ENCODE data around the gene SMYD1.
"Not testable (repeated sequence)": the region's sequence is repeated elsewhere in the genome, so short reads cannot be mapped to it uniquely, and the experiment has no call there.

SMYD1 gene

DNA sequence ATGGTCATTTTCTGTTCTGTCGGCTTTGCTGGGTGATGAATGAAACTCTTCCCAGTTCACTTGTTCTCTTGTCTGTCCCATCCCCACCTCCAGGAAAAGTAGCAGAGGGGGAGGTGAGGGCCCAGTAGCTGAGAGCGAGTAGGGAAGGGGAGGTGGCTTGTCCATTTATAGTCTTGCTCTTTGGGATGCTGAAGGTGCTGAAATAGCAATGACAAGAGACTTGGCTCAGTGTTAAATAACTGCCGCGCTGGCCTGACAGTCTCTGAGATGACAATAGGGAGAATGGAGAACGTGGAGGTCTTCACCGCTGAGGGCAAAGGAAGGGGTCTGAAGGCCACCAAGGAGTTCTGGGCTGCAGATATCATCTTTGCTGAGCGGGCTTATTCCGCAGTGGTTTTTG lies at the start of gene SMYD1:
Gene SMYD1, plus strand, starts transcription at position 228 of the 400 bp plus-strand sequence. Its CDS starts 40 bp downstream, at position 268.
- no peak for DNase-seq (ENCODE audit: low read depth, low spot score)

DNA sequence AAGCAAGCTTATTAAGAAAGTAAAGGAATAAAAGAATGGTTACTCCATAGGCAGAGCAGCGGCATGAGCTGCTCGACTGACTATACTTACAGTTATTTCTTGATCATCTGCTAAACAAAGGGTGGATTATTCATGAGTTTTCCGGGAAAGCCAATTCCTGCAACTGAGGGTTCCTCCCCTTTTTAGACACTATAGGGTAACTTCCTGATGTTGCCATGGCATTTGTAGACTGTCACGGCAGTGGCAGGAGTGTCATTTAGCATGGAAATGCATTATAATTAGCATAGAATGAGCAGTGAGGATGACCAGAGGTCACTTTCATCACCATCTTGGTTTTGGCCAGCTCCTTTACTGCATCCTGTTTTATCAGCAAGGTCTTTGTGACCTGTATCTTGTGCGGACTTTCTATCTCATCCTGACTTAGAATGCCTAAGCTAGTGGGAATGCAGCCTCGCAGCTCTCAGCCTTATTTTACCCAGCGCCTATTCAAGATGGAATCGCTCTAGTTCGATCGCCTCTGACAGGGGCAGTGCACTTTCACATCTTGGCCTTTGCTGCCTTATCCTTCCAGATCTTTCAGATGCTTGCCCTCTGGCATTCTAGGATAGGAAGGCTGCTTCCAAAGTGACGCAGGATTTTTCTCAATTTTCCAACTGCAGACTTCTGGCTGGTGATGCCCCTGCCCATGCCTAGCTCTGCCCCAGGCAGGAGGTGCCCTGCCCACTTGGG lies 49.4 kb upstream of the SMYD1 start:
- DNase-seq (ENCODE audit: low read depth, low spot score) = not testable (repeated sequence)

DNA sequence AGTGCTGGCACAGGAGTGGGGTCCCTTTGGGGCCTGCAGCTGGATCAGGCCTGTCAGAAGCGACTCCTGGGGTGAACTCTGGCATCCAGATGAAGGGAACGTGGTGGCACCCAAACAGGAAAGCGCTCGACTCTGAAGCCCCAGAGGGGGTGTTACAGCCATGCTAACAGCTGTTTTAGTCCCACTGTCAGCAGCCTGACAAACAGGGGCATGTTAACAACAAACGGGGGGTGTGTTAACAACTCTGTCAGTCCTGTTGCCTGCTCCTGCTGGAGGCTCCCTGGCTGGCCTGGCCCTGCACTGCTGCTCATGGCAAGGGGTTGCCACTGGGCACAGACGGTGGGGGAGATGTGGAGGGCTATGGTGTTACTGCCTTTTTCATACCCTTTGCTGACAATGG lies 48.7 kb upstream of the SMYD1 start:
- DNase-seq (ENCODE audit: low read depth, low spot score) = no peak

DNA sequence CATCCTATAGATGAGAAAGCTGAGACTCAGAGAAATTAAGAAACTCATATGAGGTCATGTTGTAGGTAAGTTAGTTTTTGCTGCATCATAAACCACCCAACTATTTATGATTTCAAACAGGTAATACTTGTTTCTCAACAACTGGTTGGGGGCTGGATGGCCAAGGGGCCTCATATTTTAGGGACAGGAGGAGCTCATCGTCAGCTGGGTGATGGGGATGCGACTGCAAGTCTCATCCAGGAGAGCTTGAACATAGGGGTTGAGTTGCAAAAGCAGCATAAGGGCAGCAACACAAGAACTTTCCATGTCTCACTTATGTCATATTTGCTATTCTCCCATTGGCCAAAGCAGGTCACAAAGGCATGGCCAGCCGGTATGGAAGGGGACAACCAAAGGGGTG lies 47.6 kb upstream of the SMYD1 start:
- DNase-seq (ENCODE audit: low read depth, low spot score) = no peak

DNA sequence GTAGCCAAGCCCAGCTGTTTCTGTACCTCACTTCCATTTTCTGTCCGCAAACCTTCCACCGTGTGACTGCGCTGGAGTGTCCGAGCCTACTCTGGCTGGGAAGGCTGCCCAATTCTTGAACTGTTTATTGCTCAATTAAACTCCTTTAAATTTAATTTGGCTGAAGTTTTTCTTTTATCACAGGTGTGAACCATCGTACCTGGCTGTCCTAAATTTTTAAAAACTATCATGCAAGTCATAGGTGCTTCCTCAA lies 45.0 kb upstream of the SMYD1 start:
- DNase-seq (ENCODE audit: low read depth, low spot score) = no peak

DNA sequence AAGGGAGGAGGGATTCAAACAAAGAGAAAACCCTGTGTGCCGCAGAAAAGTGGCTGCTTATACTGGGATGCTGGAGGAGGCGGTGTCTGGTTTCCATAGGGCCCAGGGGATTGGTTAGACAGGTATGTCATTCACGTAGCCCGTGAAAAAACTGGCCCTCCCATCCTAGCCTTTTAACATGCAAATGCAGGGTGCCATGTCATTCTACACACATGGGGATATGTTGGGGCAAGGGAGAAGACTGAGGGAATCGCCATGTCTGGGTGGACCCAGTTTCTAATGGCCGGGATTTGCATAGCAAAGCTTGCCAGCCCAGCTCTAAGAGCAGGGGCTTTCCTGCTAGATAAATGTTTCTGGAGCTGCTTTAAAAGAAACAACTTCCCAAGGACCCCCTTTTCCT lies 43.1 kb upstream of the SMYD1 start:
- no peak for DNase-seq (ENCODE audit: low read depth, low spot score)

DNA sequence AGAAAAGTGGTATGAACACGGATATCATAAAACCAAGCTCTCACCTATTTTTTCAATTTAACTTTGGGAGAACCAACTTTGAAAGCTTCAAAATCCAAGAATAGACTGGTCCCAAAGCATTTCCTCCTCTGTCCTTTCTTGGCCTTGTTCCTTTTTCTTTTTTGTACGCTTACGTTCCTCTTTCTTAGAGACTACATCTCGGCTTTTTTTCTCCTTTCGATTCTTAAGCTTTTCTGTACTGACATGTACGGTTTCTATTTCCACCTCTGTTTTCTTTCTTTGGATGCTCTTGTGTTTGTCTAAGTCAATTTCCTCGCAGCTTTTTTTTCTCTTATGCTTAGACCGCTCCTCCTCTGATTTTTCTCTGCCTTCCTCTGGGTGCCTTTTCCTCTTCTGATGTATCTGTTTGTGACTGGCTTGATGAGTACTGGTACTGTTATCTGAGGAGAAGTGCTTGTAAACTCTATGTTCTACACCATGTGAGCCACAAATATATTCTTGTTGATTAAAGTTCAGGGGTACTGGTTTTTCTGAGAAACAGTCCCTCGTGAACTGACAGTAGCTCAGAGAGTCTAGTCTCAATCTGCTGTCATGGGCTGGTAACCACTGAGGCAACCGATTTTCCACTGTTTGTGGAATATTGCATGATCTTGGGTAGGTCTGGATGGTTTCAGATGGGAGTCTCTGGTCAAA lies 39.8 kb upstream of the SMYD1 start:
- no peak for DNase-seq (ENCODE audit: low read depth, low spot score)

DNA sequence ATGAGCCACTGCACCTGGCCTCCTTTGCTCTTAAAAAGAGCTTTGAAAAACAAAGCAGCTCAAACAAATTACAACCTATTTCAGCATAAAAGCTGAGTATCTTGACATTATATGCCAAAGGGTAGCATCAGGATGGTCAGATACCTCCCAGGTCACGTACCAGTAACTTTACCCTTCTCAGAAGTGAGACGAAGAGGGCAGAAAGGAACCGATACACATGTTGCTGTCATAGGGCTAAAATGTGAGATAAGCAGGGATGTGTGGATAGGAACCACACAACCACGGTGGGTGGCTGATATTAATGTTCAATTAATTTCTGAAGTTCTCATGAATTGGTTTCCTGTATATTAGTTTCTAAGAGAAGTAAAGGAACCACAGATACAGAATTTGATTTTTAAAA lies 38.7 kb upstream of the SMYD1 start:
- no peak for DNase-seq (ENCODE audit: low read depth, low spot score)

DNA sequence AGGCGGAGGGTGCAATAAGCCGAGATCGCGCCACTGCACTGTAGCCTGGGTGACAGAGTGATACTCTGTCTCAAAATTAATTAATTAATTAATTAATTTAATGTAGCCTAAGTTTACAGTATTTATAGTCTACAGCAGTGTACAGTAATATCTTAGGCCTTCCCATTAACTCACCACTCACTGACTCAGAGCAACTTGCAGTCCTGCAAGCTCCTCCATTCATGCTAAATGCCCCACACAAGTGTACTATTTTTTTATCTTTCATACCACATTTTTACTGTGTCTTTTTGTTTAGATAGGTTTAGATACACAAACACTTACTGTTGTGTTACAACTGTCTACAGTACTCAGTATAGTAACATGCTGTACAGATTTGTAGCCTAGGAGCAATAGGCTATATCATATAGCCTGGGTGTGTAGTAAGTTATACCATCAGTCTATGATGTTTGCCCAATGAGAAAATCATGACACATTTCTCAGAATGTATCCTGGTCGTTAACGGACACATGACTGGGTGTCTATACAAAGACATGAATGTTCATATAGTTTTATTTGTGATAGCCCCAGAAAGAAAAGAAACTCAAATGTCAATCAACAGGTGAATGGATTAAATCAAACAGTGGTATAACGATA lies 35.4 kb upstream of the SMYD1 start:
- no peak for DNase-seq (ENCODE audit: low read depth, low spot score)

DNA sequence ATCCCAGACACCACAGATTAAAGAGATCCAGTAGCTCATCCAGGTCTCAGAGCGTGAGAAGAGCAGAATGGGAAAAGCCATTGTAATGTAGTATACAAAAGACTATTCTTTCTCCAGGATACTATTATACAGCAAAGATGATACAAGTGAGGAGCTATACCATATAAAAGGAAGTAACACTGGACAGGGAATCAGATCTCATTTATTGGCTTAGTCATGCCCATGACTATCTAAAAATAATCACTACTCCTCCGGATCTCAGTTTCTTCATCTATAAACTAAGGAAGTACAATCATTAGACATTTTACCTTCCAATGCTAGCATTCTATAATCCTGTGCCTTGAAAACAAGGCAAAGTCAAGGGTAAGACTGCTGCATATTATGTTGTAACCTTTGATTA lies 31.4 kb upstream of the SMYD1 start:
- no peak for DNase-seq (ENCODE audit: low read depth, low spot score)

DNA sequence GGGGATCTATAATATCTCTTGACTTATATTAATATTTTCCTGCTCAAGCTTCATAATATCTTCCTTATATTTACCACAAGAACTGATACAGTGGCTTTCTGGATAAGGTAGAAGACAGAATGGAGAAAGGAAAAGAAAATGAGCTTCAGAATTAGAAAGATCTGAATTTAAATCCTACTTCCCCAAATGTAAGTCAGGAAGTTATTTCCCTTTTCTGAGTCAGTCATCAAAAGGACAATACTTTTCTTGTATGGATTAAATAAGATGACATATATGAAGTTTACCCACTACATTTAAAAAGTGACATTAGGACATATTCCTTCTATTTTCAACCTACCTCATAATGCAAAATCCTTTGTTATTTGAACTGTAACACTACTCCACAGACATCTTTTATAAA lies 31.0 kb upstream of the SMYD1 start:
- DNase-seq (ENCODE audit: low read depth, low spot score) = no peak

DNA sequence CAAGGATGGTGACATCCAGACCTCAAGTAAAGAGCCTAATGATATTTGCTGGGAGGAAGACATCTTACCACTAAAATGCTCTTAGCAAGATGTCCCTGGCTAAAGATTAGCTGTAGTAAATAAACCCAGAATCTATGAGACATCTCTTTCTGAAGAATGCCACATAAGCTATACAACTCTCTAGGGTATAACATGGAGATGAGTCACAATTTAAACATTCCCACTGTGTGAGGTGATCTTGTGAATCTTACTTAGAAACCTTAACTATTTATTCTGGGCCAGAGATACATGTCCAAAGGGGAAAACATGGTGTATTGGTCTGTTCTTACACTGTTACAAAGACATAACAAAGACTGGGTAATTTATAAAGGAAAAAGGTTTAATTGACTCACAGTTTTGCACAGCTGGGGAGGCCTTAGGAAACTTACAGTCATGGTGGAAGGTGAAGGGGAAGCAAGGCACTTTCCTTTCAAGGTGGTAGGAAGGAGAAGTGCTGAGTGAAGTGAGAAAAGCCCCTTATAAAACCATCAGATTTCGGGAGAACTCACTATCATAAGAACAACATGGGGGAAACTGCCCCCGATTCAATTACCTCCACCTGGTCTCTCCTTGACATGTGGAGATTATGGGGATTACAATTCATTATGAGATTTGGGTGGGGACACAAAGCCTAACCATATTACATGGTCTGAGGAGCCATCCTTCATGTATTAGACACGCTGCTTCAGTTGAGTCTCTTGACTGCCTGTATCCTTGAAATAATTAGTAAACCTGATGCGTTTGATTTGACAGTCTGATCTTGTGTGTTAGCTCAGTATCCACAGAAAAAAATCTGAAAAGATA lies 29.1 kb upstream of the SMYD1 start:
- DNase-seq (ENCODE audit: low read depth, low spot score) = peak; percentile 73

DNA sequence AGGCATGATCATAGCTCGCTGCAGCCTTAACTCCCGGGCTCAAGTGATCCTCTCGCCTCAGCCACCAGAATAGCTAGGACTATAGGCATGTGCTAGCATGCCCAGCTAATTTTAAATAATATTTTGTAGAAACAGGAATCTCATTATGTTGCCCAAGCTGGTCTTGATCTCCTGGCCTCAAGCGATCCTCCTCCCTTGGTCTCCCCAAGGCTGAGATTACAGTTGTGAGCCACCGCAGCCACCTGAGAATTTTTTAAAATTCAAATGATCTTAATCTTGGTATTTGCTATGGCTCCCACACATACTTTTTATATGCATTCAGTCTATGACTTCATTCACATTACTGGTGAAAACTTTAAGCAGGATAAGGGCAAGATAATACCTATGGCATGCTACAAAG lies 25.1 kb upstream of the SMYD1 start:
- DNase-seq (ENCODE audit: low read depth, low spot score) = no peak

DNA sequence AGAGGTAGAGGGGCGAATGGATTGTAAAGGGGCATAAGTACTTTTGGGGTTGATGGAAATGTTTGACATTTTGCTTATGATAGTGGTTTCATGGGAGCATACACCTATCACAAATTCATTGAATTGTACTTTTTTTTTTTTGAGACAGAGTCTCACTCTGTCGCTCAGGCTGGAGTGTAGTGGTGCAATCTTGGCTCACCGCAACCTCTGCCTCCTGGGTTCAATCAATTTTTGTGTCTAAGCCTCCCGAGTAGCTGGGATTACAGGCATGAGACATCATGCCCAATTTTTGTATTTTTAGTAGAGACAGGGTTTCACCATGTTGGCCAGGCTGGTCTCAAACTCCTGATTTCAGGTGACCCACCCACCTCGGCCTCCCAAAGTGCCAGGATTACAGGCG lies 22.1 kb upstream of the SMYD1 start:
- not testable (repeated sequence) for DNase-seq (ENCODE audit: low read depth, low spot score)

DNA sequence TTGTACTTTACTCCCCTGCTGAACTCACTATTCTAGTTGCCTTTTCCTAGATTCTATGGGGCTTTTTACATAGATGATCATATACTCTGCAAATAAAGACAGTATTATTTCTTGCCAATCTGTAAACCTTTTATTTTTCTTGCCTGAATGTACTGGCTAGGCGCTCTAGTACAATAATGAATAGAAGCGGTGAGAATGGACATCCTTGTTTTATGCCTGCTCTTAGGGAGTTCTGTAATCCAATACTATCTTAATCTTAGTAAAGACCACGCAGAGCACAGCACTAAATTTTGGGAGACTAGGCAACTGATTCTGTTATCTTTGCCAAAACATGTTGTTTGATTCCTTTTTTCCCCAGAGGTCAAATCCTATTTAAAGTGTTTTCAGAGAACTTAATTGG lies 19.1 kb upstream of the SMYD1 start:
- DNase-seq (ENCODE audit: low read depth, low spot score) = no peak

DNA sequence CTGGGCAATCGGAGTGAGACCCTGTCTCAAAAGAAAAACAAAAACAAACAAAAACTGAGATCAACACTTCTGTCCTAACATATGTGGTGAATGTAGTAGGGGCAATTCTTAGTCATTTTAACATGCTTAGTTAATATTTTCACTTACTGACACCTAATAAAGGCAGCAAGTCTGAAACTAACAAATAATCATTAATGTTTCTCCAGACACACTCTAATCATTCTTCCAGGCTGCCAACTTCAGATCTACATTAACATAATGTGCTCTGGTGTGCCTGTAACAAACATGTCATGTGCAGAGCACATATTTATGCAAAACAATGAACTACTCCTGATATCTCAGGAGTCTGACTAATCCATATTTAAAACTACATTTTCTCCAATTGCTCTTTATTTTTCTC lies 18.0 kb upstream of the SMYD1 start:
- DNase-seq (ENCODE audit: low read depth, low spot score) = no peak

DNA sequence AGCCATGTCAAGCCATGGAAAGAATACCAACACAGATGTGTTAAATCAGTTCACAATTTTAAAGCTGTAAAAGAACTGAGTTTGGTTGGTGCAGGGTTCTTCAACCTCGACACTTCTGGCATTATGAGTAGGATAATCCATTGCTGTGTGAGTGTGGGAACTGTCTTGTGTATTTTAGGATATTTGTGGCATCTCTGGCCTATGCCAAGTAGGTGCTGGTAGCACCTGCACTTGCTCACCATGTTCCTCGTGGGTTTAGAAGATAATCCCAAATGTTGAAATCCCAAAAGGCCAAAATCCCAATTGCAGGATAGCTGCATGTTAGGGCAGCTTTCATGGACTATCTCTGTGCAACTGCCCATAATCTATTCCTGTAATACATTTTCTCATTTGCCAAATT lies 15.8 kb upstream of the SMYD1 start:
- no peak for DNase-seq (ENCODE audit: low read depth, low spot score)

DNA sequence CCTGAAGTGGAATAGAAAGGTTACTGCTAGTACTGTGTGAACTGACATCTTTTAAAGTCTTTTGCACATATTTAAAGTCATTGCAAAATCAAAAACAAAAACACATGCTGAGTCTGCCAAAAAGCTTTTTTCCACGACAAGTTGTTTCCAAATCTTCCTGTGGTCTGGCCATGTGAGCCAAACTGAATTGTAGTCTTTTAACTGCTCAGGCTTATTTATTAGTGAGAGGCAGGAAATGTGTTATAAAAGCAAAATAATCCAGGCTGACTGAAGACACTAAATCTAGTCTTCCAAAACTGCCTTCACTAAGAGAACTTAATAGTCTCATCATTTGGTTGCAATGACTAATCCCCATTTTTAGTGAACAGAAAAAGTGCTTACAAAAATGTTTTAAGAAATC lies 14.3 kb upstream of the SMYD1 start:
- no peak for DNase-seq (ENCODE audit: low read depth, low spot score)

DNA sequence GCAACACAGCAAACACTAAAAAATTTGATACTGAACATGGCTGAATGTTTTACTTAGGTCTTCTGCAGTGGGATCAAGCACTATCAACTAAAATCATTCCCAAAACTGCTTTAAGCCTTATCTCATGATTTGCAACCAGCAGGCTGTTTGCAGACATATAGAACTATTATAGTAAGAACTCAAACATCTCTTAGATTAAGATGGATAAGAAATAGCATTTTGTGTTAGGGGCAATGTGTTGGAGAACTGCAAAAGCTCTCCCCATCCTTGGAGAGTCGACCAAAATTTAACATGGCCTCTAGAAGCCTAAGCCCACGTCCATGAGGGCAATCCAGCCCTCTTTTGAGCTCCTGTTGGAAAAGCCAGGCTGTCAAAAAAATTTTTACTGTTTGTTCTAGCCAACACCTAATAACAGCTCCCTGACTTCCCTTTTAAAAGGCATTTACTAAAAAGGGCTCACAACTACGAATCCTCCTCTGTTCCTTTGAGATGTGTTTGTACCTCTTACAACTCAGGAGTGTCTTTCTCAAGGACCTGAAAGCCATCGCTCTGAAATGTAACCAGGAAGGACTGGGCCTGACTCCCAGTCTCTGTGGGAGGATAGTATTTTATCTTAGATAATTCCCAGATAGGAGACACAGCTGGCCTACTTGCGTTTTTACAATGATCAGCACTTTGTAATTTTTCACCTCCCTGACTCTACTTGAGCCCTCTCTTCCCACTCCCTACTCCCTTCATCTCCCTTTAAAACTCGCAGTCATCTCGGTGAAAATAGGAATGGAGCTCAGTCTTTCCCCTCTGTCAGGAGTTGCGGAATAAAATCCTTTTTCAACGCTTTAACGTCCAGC lies 13.5 kb upstream of the SMYD1 start:
- DNase-seq (ENCODE audit: low read depth, low spot score) = no peak

DNA sequence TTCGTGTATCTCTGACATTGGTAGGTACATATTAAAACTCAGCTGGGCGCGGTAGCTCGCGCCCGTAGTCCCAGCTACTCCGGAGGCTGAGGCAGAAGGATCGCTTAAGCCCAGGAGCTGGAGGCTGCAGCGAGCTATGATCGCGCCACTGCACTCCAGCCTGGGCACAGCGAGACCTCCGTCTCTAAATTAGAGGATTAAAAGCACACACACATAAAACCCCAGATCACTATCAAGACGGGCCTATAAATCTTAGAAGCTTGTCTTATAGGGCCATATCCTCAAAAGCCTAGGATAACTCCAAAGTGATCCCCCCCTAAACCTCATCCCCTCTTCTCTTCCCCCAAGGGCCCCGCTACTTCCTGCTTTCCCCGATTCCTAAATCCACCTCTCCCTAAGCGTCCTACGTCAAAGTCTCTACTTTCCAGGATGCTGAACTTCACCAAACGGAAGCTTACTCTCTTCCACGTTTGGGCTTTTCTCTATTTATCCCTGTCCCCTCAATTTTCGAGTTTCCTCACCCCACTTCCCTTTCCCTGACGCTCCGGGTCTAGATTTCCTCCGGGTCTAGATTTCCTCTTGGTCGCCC lies 12.7 kb upstream of the SMYD1 start:
- no peak for DNase-seq (ENCODE audit: low read depth, low spot score)
